Mucosa of rectum (tissue), 2 donors: ENCODE data around the gene PIK3CG.
"Not testable (repeated sequence)": the region's sequence is repeated elsewhere in the genome, so short reads cannot be mapped to it uniquely, and the experiment has no call there.

ENCODE experiments used
- H3K27ac ChIP-seq, 2 donors: one replicate each; pipeline ENCODE4 v1.7.0; 2013; ENCODE audit warnings: inconsistent platforms in 2 of 2, low read depth in 2 of 2, low read length in 2 of 2
- H3K27me3 ChIP-seq, 2 donors: one replicate each; pipeline ENCODE4 v1.7.0; 2013; ENCODE audit warnings: low read length in 2 of 2; ENCODE audit not compliant: control insufficient read depth in 2 of 2, insufficient read depth in 2 of 2
- H3K36me3 ChIP-seq, 2 donors: one replicate each; pipeline ENCODE4 v1.7.0; 2013; ENCODE audit warnings: low read length in 2 of 2; ENCODE audit not compliant: control insufficient read depth in 2 of 2, insufficient read depth in 2 of 2
- H3K4me1 ChIP-seq, 2 donors: one replicate each; pipeline ENCODE4 v1.7.0; 2013; ENCODE audit warnings: low read length in 2 of 2, mild to moderate bottlenecking in 1 of 2; ENCODE audit not compliant: control insufficient read depth in 2 of 2, insufficient read depth in 2 of 2
- H3K4me3 ChIP-seq, 2 donors: one replicate each; pipeline ENCODE4 v1.7.0; 2013; ENCODE audit warnings: low read length in 2 of 2
- H3K9ac ChIP-seq, 2 donors: one replicate each; pipeline ENCODE4 v1.7.0; 2013; ENCODE audit warnings: low read length in 2 of 2, low read depth in 1 of 2, mild to moderate bottlenecking in 1 of 2
- H3K9me3 ChIP-seq, 2 donors: one replicate each; pipeline ENCODE4 v1.7.0; 2013; ENCODE audit warnings: low read length in 2 of 2; ENCODE audit not compliant: control insufficient read depth in 2 of 2
- donor health status: healthy.
- donor health status: Normal muscosa, but diverticular disease.

The PIK3CG gene

DNA sequence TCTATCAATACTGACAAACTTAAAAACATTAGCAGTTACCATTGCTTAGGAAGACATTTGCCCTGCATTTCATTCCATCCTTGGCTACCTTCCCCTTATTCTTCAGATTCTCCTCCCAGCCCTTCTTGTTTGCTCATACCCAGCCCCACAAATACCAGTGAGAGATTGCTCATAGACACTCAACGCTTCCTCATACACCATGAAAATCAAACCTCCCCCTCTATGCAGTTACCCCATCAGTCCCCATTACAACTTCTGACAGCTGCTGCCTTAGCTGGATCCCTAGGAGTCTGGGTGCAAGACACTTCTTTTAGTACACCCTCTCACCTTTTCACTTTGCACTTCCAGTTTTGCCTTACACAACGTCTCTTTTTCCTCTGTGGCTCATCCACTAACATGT lies 28.3 kb upstream of the PIK3CG start:
- no peak overlapping the region for H3K27ac ChIP-seq
- H3K4me3 ChIP-seq = no peak overlapping the region
- H3K27me3 ChIP-seq = no peaks in the 10 kb centered on the region
- no peaks in the 10 kb centered on the region for H3K4me1 ChIP-seq
- H3K9ac ChIP-seq = no peak overlapping the region
- H3K36me3 ChIP-seq = no peaks in the 10 kb centered on the region
- no peaks in the 10 kb centered on the region for H3K9me3 ChIP-seq

DNA sequence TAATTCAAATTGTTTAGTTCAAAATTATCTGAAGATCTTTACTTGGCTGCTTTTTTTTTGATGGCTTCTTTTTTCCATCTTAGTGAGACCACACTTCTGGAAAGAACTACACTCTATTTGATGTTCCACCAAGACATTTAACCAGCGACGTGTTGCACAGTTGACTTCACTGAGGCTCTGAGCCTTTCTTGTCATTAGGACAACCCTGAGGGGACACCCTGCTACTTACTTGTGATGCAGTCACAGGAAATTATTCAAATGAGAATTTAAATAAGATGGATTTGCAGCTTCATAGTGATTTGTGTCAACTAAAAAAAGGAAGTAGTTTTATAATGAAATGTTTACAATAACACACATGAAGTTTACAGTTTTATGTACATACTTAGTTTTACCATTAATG lies 25.6 kb upstream of the PIK3CG start:
- H3K27ac ChIP-seq = no peak overlapping the region
- no peak overlapping the region for H3K4me3 ChIP-seq
- H3K27me3 ChIP-seq = no peaks in the 10 kb centered on the region
- H3K4me1 ChIP-seq = no peaks in the 10 kb centered on the region
- H3K9ac ChIP-seq = no peak overlapping the region
- H3K9me3 ChIP-seq = no peaks in the 10 kb centered on the region
- H3K36me3 ChIP-seq = no peaks in the 10 kb centered on the region

DNA sequence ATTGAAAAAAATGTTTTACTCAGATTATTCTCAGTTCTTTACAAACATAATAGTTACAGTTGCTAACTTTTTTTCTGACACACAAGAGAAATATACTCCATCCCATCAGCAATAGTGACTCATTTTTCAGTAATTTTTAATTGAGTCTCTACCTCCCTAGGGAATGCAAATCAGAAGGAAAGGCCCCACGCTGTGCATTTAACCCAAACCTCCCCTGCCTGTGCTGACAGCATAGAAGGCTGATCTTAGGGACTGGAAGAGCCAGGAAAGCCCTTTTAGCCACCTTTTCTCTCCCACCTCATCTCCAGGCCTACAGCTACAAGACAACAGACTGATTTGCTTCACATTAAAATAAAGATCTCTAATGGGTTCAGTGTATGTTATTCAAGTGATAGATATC lies 24.7 kb upstream of the PIK3CG start:
- no peaks in the 10 kb centered on the region for H3K36me3 ChIP-seq
- no peaks in the 10 kb centered on the region for H3K4me1 ChIP-seq
- no peak overlapping the region for H3K4me3 ChIP-seq
- no peak overlapping the region for H3K27ac ChIP-seq
- H3K9me3 ChIP-seq = no peaks in the 10 kb centered on the region
- no peak overlapping the region for H3K9ac ChIP-seq
- H3K27me3 ChIP-seq = no peaks in the 10 kb centered on the region

DNA sequence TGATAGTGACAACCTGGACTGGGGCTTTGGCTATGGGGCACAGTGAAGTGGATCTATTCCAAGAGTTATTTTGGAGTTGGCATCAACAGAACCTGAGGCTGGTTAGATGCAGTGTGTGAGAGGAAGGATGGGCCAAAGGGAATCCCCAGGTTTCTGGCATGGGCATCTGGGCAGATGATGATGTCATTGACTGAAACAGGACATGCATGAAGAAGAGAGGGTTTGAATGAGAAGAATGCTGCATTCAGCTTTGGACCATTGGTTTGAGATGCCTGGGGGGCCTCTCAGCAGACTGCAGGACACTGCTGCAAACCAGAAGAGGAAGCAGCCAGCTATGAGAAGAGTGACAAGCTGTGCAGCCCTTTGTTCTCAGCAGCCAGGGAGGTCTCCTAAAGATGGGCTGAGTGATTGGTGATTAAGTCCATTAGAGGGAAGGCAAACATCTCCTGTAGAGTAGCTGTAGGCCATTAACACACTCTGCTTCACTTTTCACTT lies 23.1 kb upstream of the PIK3CG start:
- no peak overlapping the region for H3K27ac ChIP-seq
- no peaks in the 10 kb centered on the region for H3K36me3 ChIP-seq
- H3K9ac ChIP-seq = no peak overlapping the region
- no peaks in the 10 kb centered on the region for H3K27me3 ChIP-seq
- H3K4me3 ChIP-seq = no peak overlapping the region
- no peaks in the 10 kb centered on the region for H3K9me3 ChIP-seq
- H3K4me1 ChIP-seq = no peaks in the 10 kb centered on the region

DNA sequence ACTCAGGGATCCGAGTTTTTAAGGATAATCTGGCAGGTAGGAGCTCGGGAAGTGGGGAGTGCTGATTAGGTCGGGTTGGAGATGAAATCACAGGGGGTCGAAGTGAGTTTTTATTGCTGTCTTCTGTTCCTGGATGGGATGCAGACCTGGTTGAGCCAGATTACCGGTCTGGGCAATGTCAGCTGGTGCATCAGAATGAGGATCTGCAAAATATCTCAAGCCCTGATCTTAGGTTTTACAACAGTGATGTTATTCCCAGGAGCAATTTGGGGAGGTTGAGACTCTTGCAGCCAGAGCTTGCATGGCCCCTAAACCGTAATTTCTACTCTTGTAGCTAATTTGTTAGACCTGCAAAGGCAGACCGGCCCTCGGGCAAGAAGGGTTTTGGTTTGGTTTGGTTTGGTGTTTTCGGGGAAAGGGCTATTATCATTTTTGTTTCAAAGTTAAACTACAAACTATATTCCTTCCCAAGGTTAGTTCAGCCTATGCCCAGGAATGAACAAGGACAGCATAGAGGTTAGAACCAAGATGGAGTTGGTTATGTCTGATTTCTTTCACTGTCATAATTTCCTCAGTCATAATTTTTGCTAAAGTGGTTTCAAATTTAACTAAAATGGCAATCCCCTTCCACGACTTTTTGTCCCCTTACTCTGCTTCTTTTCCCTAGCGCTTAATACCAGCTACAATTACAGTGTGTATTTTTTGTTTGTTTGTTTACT lies 20.6 kb upstream of the PIK3CG start:
- H3K9ac ChIP-seq = no peak overlapping the region
- no peak overlapping the region for H3K27ac ChIP-seq
- H3K27me3 ChIP-seq = no peaks in the 10 kb centered on the region
- no peaks in the 10 kb centered on the region for H3K9me3 ChIP-seq
- H3K36me3 ChIP-seq = no peaks in the 10 kb centered on the region
- no peaks in the 10 kb centered on the region for H3K4me1 ChIP-seq
- no peak overlapping the region for H3K4me3 ChIP-seq

DNA sequence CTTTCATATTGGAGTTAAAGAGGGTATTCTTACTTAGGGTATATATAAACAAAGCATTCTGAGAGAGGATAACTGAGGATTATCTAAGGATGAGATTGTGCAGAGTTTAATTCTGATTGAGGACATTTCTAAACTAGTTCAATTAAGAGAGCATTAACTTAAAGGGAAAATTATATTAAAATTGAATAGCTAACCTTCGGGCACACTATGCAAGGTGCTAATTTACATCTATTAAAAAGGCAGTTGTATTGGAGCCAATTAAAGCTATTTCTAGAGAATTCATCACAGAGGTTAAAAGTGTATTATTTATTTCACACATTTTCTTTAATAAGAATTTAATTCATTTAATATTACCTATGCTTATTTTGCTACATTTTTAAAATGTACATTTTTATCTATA lies 17.0 kb upstream of the PIK3CG start:
- Histone ChIP-seq H3K27ac (no peak overlapping the region), H3K4me1 (no peaks in the 10 kb centered on the region), H3K4me3 (no peak overlapping the region), H3K27me3 (no peaks in the 10 kb centered on the region), H3K9ac (no peak overlapping the region), H3K36me3 (no peaks in the 10 kb centered on the region), H3K9me3 (no peaks in the 10 kb centered on the region)

DNA sequence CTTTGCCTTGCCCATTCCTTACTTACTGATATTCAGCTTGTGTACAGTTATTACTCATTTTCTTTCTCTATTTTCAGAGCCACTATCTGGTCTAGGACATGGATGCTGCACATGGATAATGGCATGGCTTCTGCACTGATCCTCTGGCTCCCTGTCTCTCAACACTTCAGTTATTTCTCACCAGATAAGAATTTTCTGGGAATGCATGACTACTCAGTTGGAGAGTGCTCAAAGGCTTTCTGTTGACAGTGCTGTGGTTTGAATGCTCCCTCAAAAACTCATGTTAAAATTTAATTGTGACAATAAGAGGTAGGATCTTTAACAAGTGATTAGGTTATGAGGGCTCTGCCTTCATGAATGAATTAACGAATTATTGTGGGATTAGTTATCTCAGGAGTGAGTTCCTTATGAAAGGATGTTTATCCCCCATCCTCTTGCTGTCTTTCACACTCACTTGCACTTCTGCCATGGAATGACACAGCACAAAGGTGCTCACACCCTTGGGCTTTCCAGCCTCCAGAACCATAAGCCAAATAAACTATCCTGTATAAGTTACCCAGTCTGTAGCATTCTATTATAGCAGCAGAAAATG lies 16.1 kb upstream of the PIK3CG start:
- H3K4me3 ChIP-seq = no peak overlapping the region
- no peaks in the 10 kb centered on the region for H3K9me3 ChIP-seq
- no peaks in the 10 kb centered on the region for H3K27me3 ChIP-seq
- H3K36me3 ChIP-seq = no peaks in the 10 kb centered on the region
- H3K9ac ChIP-seq = no peak overlapping the region
- H3K4me1 ChIP-seq = no peaks in the 10 kb centered on the region
- H3K27ac ChIP-seq = no peak overlapping the region

DNA sequence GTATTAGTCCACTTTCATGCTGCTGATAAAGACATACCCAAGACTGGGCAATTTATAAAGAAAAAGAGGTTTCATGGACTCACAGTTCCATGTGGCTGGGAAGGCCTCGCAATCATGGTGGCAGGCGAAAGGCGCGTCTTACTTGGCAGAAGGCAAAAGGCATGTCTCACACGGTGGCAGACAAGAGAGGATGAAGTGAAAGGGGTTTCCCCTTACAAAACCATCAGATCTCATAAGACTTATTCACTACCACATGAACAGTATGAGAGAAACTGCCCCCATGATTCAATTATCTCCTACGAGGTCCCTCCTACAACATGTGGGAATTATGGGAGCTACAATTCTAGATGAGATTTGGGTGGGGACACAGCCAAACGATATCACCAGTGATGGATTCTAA lies 13.4 kb upstream of the PIK3CG start:
- H3K4me3 ChIP-seq, H3K27ac ChIP-seq, H3K4me1 ChIP-seq, H3K9me3 ChIP-seq, H3K9ac ChIP-seq, H3K27me3 ChIP-seq, H3K36me3 ChIP-seq: not testable (repeated sequence)

DNA sequence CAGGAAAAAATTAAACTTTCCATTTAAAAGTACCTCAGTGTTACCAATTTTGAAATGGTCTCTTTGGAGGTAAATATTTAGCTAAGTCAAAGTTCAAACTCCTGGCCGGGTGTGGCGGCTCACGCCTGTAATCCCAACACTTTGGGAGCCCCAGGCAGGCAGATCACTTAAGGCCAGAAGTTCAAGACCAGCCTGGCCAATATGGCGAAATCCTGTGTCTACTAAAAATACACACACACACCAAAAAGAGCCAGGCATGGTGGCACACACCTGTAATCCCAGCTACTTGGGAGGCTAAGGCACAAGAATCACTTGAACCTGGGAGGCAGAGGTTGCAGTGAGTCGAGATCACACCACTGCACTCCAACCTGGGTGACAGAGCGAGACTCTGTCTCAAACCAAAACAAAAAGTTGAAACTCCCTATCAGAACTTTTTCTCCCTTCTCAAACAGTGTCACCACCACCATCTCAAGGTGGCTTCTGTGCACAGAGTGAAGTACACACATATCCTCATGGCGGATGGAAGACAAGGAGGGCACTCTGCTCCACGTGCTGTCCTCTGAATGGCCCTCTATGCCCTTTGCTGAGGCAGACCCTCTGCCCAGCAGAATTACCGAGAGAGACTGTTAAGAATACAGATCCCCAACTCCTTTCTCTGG lies 11.7 kb upstream of the PIK3CG start:
- no peaks in the 10 kb centered on the region for H3K36me3 ChIP-seq
- H3K4me1 ChIP-seq = no peaks in the 10 kb centered on the region
- no peak overlapping the region for H3K27ac ChIP-seq
- no peaks in the 10 kb centered on the region for H3K9me3 ChIP-seq
- no peaks in the 10 kb centered on the region for H3K27me3 ChIP-seq
- no peak overlapping the region for H3K9ac ChIP-seq
- H3K4me3 ChIP-seq = no peak overlapping the region

DNA sequence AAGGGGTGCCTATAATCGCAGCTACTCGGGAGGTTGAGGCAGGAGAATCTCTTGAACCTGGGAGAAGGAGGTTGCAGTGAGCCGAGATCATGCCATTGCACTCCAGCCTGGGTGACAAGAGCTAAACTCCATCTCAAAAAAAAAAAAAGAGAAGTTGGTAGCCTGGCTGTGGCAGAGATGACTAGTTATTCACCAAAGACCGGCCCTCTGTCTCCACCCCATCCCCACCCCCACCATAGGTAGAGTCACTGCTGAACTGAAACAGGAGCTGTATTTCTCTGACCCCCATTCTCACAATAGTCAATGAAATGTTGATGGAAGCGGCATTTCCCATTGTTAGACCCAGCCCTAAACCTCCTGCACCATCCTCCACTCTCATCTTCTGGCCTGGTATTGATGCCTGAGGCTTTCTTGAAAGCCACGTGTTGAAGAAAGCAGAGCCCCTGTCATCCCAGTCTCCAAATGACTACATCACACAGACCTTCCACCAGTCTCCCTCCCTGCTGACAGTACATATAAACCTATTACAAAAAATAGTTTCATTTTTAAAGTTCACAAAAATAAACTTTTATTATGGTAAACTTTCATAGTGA lies 9.4 kb upstream of the PIK3CG start:
- no peaks in the 10 kb centered on the region for H3K36me3 ChIP-seq
- no peak overlapping the region for H3K4me3 ChIP-seq
- no peak overlapping the region for H3K27ac ChIP-seq
- peaks cover 0 to 2% of the 10 kb centered on the region in 2 donors for H3K9me3 ChIP-seq
- no peaks in the 10 kb centered on the region for H3K27me3 ChIP-seq
- no peaks in the 10 kb centered on the region for H3K4me1 ChIP-seq
- H3K9ac ChIP-seq = no peak overlapping the region
